HEK293 (cell line): Measurements from ENCODE around the gene NUDT22.

Experiments used
- CTCF ChIA-PET: fragments of 350-600 bp; formaldehyde crosslinking; extraction: SDS; loops from one replicate; lab custom pipeline; 2021; ENCODE audit warnings: antibody characterized with exemption; lab: Yijun Ruan, JAX
- POLR2A ChIA-PET: fragments of 300-600 bp; formaldehyde crosslinking; extraction: SDS; loops from one replicate; lab custom pipeline; 2020; ENCODE audit warnings: antibody characterized with exemption, inconsistent platforms; lab: Yijun Ruan, JAX
- H3K27ac ChIP-seq: fragments of 200-500 bp; sonication (Bioruptor generic); 2 replicates; pipeline ENCODE4 v1.5.1; 2014; ENCODE audit warnings: low read depth, low read length, control low read depth, inconsistent platforms; ENCODE audit errors: extremely low read depth
- H3K36me3 ChIP-seq, 2 experiments: fragments of 200-500 bp in 1 of 2; sonication (Bioruptor generic) in 1 of 2; 1 replicate in 1 of 2; 2 replicates in 1 of 2; pipeline ENCODE4 v1.5.1; 2014 to 2017; ENCODE audit warnings: inconsistent platforms in 2 of 2, low read length in 2 of 2; ENCODE audit not compliant: control insufficient read depth in 2 of 2, insufficient read depth in 1 of 2
- H3K4me1 ChIP-seq: fragments of 200-500 bp; sonication (Bioruptor generic); 2 replicates; pipeline ENCODE4 v1.5.1; 2014; ENCODE audit warnings: mild to moderate bottlenecking, low read length, inconsistent platforms; ENCODE audit not compliant: control insufficient read depth, insufficient read depth
- H3K4me3 ChIP-seq: 2 replicates; pipeline ENCODE4 v1.5.1; 2011; ENCODE audit warnings: low read depth, mild to moderate bottlenecking, control low read depth, low read length, moderate library complexity
- H3K9me3 ChIP-seq: fragments of 200-500 bp; sonication (Bioruptor generic); 2 replicates; pipeline ENCODE4 v1.5.1; 2014; ENCODE audit warnings: low read depth, low read length, inconsistent platforms; ENCODE audit not compliant: control insufficient read depth, insufficient read depth
- GLIS1 ChIP-seq: fragments of 450-650 bp; formaldehyde crosslinking; IDR thresholded peaks from 2 replicates; pipeline ENCODE4 v1.5.1; 2016; ENCODE audit warnings: missing biosample characterization, missing genetic modification characterization
- GLIS2 ChIP-seq: fragments of 450-650 bp; formaldehyde crosslinking; IDR thresholded peaks from 2 replicates; pipeline ENCODE4 v1.5.1; 2016; ENCODE audit warnings: missing biosample characterization, missing genetic modification characterization
- KLF16 ChIP-seq: fragments of 450-650 bp; formaldehyde crosslinking; IDR thresholded peaks from 2 replicates; pipeline ENCODE4 v1.5.1; 2017; ENCODE audit warnings: missing biosample characterization, missing genetic modification characterization
- KLF7 ChIP-seq: fragments of 450-650 bp; formaldehyde crosslinking; IDR thresholded peaks from 2 replicates; pipeline ENCODE4 v1.5.1; 2016; ENCODE audit warnings: missing biosample characterization, missing genetic modification characterization, borderline replicate concordance
- PRDM10 ChIP-seq: fragments of 450-650 bp; formaldehyde crosslinking; IDR thresholded peaks from 2 replicates; pipeline ENCODE4 v1.5.1; 2016; ENCODE audit warnings: missing biosample characterization, missing genetic modification characterization
- REST ChIP-seq: fragments of 450-650 bp; formaldehyde crosslinking; IDR thresholded peaks from 2 replicates; pipeline ENCODE4 v1.5.1; 2016; ENCODE audit warnings: missing biosample characterization, missing genetic modification characterization
- ZBTB20 ChIP-seq: fragments of 450-650 bp; formaldehyde crosslinking; IDR thresholded peaks from 2 replicates; pipeline ENCODE4 v1.5.1; 2016; ENCODE audit warnings: missing biosample characterization, missing genetic modification characterization
- ZNF155 ChIP-seq: fragments of 450-650 bp; formaldehyde crosslinking; IDR thresholded peaks from 2 replicates; pipeline ENCODE4 v1.5.1; 2016; ENCODE audit warnings: missing biosample characterization, missing genetic modification characterization
- ZNF221 ChIP-seq: fragments of 450-650 bp; formaldehyde crosslinking; IDR thresholded peaks from 2 replicates; pipeline ENCODE4 v1.5.1; 2017; ENCODE audit warnings: missing biosample characterization, missing genetic modification characterization, borderline replicate concordance
- ZNF335 ChIP-seq: fragments of 450-650 bp; formaldehyde crosslinking; conservative IDR thresholded peaks from 2 replicates; pipeline ENCODE4 v1.5.1; 2016; ENCODE audit warnings: missing biosample characterization, missing genetic modification characterization
- ZNF366 ChIP-seq: fragments of 450-650 bp; formaldehyde crosslinking; conservative IDR thresholded peaks from 2 replicates; pipeline ENCODE4 v1.5.1; 2016; ENCODE audit warnings: missing biosample characterization, missing genetic modification characterization
- ZNF37A ChIP-seq: fragments of 450-650 bp; IDR thresholded peaks from 2 replicates; pipeline ENCODE4 v1.5.1; 2018; ENCODE audit warnings: missing biosample characterization, missing genetic modification characterization
- ZNF426 ChIP-seq: fragments of 450-650 bp; formaldehyde crosslinking; IDR thresholded peaks from 2 replicates; pipeline ENCODE4 v1.5.1; 2017; ENCODE audit warnings: missing biosample characterization, missing genetic modification characterization, mild to moderate bottlenecking, inconsistent platforms, moderate library complexity
- ZNF530 ChIP-seq: fragments of 450-650 bp; formaldehyde crosslinking; IDR thresholded peaks from 2 replicates; pipeline ENCODE4 v1.5.1; 2016; ENCODE audit warnings: low read depth, missing biosample characterization, missing genetic modification characterization
- ZNF560 ChIP-seq: fragments of 450-650 bp; formaldehyde crosslinking; IDR thresholded peaks from 2 replicates; pipeline ENCODE4 v1.5.1; 2017; ENCODE audit warnings: missing biosample characterization, missing genetic modification characterization, borderline replicate concordance
- ZNF626 ChIP-seq: fragments of 450-650 bp; sonication (Bioruptor Pico); formaldehyde crosslinking; IDR thresholded peaks from 2 replicates; pipeline ENCODE4 v1.5.1; 2018; ENCODE audit warnings: missing biosample characterization, missing genetic modification characterization, inconsistent platforms
- ZNF768 ChIP-seq: fragments of 450-650 bp; formaldehyde crosslinking; IDR thresholded peaks from 2 replicates; pipeline ENCODE4 v1.5.1; 2018; ENCODE audit warnings: missing biosample characterization, mild to moderate bottlenecking, missing genetic modification characterization

Gene NUDT22

GRCh38 chr11:64225608-64226506 lies at the start of gene NUDT22, which contains the start of gene TRPT1 (continued):
- TF ChIP-seq ZNF155 (tag by site-specific recombination), result no peak
- no peak for TF ChIP-seq REST (tag by site-specific recombination)
- no peak for TF ChIP-seq ZNF37A (tag by site-specific recombination)
- peak; percentile 68 for TF ChIP-seq ZNF335 (tag by site-specific recombination)
- TF ChIP-seq ZNF626, result no peak
- no peak for TF ChIP-seq KLF16
- TF ChIP-seq GLIS2 (tag by site-specific recombination), result peak; percentile 45; the same call in 1 of the 2 replicates
- no peak for TF ChIP-seq KLF7 (tag by site-specific recombination)
- no peak for TF ChIP-seq ZNF560 (tag by site-specific recombination)
- no peak for TF ChIP-seq ZNF221 (tag by site-specific recombination)
- peak; percentile 4; the same call in 1 of the 2 replicates for TF ChIP-seq GLIS1 (tag by site-specific recombination)
- no peak for TF ChIP-seq ZNF366
- peak; percentile 49; the same call in 1 of the 2 replicates for TF ChIP-seq ZBTB20

DNA sequence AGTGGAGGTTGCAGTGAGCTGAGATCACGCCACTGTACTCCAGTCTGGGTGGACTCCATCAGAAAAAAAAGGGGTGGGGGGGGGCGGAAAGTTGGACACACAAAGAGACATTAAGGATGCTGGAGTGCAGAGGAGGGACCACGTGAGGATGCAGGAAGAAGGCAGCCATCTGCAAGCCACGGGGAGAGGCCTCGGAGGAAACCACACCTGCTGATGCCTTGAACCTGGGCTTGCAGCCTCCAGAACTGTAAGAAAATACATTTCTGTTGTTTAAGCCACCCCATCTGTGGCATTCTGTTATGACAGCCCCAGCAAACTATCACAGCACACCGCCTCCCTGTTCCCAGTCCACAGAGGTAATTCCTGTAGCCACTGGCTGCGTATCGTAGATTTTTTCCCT lies 49.3 kb upstream of the NUDT22 start:
- Histone ChIP-seq H3K4me3 (no peak overlapping the region), H3K27ac (no peak overlapping the region), H3K9me3 (no peaks in the 10 kb centered on the region), H3K36me3 (peaks cover 0 to 16% of the 10 kb centered on the region in 2 experiments; a peak in 1 of 3 replicates), H3K4me1 (no peaks in the 10 kb centered on the region)
- TF ChIP-seq ZNF768 (tag by site-specific recombination) (no peak), ZNF426 (no peak), ZNF530 (no peak), ZNF626 (no peak), PRDM10 (tag by site-specific recombination) (no peak)
- CTCF ChIA-PET, result interaction anchor here (0.6 to 0.7 kb wide), 2 partner anchors 10 to 51 kb away, joined by 3 to 6 read pairs; no protein-coding TSS in a partner anchor
- POLR2A ChIA-PET, result interaction anchor here (0.7 to 3.0 kb wide), 2 partner anchors 9 to 180 kb away, joined by 7 to 15 read pairs; partner anchors contain the start of gene STIP1
